Lower lobe of right lung (tissue), 2 donors: ENCODE measurements around the gene MPPED2. TPM values are rescaled to one million over a fixed set of nuclear protein-coding genes. Genes with fewer than 3 reads are reported as not detected.

Experiments used
- ATAC-seq, 2 donors: fragments of 200-7000 bp; cut with Tn5 transposase; one replicate each; pipeline ENCODE4 v1.9.1; 2020 to 2022; ENCODE audit warnings: mild to moderate bottlenecking in 2 of 2, moderate library complexity in 2 of 2
- DNase-seq: peaks from one replicate; pipeline ENCODE4 v3.0.0-alpha.2; 2020
- H3K27ac ChIP-seq: fragments of 200-600 bp; one replicate; pipeline ENCODE4 v1.8.0; 2022
- H3K27me3 ChIP-seq: fragments of 200-600 bp; one replicate; pipeline ENCODE4 v1.8.0; 2022; ENCODE audit warnings: low read depth
- H3K36me3 ChIP-seq: fragments of 200-600 bp; one replicate; pipeline ENCODE4 v1.8.0; 2022; ENCODE audit warnings: mild to moderate bottlenecking
- H3K4me1 ChIP-seq: fragments of 200-600 bp; one replicate; pipeline ENCODE4 v1.8.0; 2022
- H3K4me3 ChIP-seq: fragments of 200-600 bp; one replicate; pipeline ENCODE4 v1.8.0; 2022; ENCODE audit warnings: mild to moderate bottlenecking
- H3K9me3 ChIP-seq: fragments of 200-600 bp; one replicate; pipeline ENCODE4 v1.8.0; 2022
- CTCF ChIP-seq: fragments of 200-600 bp; IDR thresholded peaks from one replicate; pipeline ENCODE4 v1.8.0; 2022; ENCODE audit warnings: antibody characterized with exemption, mild to moderate bottlenecking
- intact Hi-C: fragments of 100-400 bp; cut with DNase I; formaldehyde crosslinking; loops from one replicate; pipeline ENCODE4 v1.11.0; 2022
- total RNA-seq: library from RNA; stranded (reverse); fragmentation: NEBNext Ultra II Directional; extraction: Animal tissue kit (Norgen Biotek cat#: 25700); gene quantifications from one replicate; pipeline ENCODE4 v1.2.1, GENCODE V29; 2021
- donor health status: DM: no; HTN: yes; CAD: no; lungs with severe emphysema.

The MPPED2 gene
- total RNA-seq, 1 donor from 2014 or later, result 1.5 TPM

- Histone ChIP-seq H3K9me3 (no peaks in the 10 kb centered on the region), H3K36me3 (no peaks in the 10 kb centered on the region), H3K4me1 (peaks cover 3% of the 10 kb centered on the region), H3K27me3 (no peaks in the 10 kb centered on the region), H3K4me3 (no peak overlapping the region), H3K27ac (no peak overlapping the region)
- TF ChIP-seq CTCF, result no peak
- no peak for DNase-seq
- no peak for ATAC-seq
- intact Hi-C loops, result no loop called here
Observed at GRCh38 chr11:30594646-30595411, 8.7 kb upstream of the MPPED2 start.

- Histone ChIP-seq H3K9me3 (no peaks in the 10 kb centered on the region), H3K27me3 (peaks cover 46% of the 10 kb centered on the region), H3K27ac (no peak overlapping the region), H3K4me1 (peaks cover 18% of the 10 kb centered on the region), H3K36me3 (no peaks in the 10 kb centered on the region), H3K4me3 (no peak overlapping the region)
- DNase-seq (no peak), ATAC-seq (no peak)
- no peak for TF ChIP-seq CTCF
- intact Hi-C loops, result no loop called here
Observed at GRCh38 chr11:30587269-30587812, 1.2 kb upstream of the MPPED2 start.

GRCh38 chr11:30585892-30586250 is 282 bp downstream of the MPPED2 start:
- DNase-seq (peak; percentile 32), ATAC-seq (peak; percentile 42 to 43)
- intact Hi-C loops, result no loop called here
- H3K4me1 ChIP-seq, result peaks cover 18% of the 10 kb centered on the region
- H3K36me3 ChIP-seq, result no peaks in the 10 kb centered on the region
- peak overlapping the region; percentile 61 for H3K4me3 ChIP-seq
- H3K9me3 ChIP-seq, result no peaks in the 10 kb centered on the region
- no peak for TF ChIP-seq CTCF
- H3K27ac ChIP-seq, result peak overlapping the region; percentile 36
- H3K27me3 ChIP-seq, result peaks cover 55% of the 10 kb centered on the region

GRCh38 chr11:30585125-30585891 is 845 bp downstream of the MPPED2 start:
- H3K4me1 ChIP-seq, result peaks cover 18% of the 10 kb centered on the region
- TF ChIP-seq CTCF, result no peak
- peaks cover 55% of the 10 kb centered on the region for H3K27me3 ChIP-seq
- H3K27ac ChIP-seq, result peak overlapping the region; percentile 36
- peak; percentile 58 to 59 for ATAC-seq
- H3K9me3 ChIP-seq, result no peaks in the 10 kb centered on the region
- peak; percentile 42 for DNase-seq
- peak overlapping the region; percentile 61 for H3K4me3 ChIP-seq
- intact Hi-C loops, result no loop called here
- H3K36me3 ChIP-seq, result no peaks in the 10 kb centered on the region

- no peak for TF ChIP-seq CTCF
- peak in 1 of 2 donors; percentile 28 for ATAC-seq
- Histone ChIP-seq H3K36me3 (no peaks in the 10 kb centered on the region), H3K27me3 (peaks cover 55% of the 10 kb centered on the region), H3K4me3 (peak overlapping the region; percentile 61), H3K27ac (no peak overlapping the region), H3K4me1 (peaks cover 18% of the 10 kb centered on the region), H3K9me3 (no peaks in the 10 kb centered on the region)
- DNase-seq, result peak; percentile 37
- intact Hi-C loops, result no loop called here
Observed at GRCh38 chr11:30583476-30584280, 2.5 kb downstream of the MPPED2 start.
